Gastroesophageal sphincter (tissue), 3 donors: Measurements from ENCODE around the gene PWP1.

Experiments used
- EP300 ChIP-seq: sonication (generic); formaldehyde crosslinking; IDR thresholded peaks from one replicate; pipeline ENCODE4 v1.6.1; 2017; ENCODE audit warnings: antibody characterized with exemption, mild to moderate bottlenecking
- POLR2A ChIP-seq, 2 donors: fragments of 450-650 bp; IDR thresholded peaks; one replicate each; pipeline ENCODE4 v1.6.1; 2017; ENCODE audit warnings: antibody characterized with exemption in 2 of 2, mild to moderate bottlenecking in 2 of 2, moderate library complexity in 1 of 2
- POLR2AphosphoS5 ChIP-seq: sonication (generic); formaldehyde crosslinking; IDR thresholded peaks from one replicate; pipeline ENCODE4 v1.6.1; 2017; ENCODE audit warnings: antibody characterized with exemption
- TF ChIP-seq, protein P1 (sequence below), 4 experiments: fragments of 200-600 bp in 2 of 4; fragments of 450-650 bp in 2 of 4; sonication (generic) in 1 of 4; IDR thresholded peaks; one replicate each; pipeline ENCODE4 v1.5.1; 2017 to 2019; ENCODE audit warnings: antibody characterized with exemption in 4 of 4, mild to moderate bottlenecking in 2 of 4, moderate library complexity in 2 of 4

DNA sequence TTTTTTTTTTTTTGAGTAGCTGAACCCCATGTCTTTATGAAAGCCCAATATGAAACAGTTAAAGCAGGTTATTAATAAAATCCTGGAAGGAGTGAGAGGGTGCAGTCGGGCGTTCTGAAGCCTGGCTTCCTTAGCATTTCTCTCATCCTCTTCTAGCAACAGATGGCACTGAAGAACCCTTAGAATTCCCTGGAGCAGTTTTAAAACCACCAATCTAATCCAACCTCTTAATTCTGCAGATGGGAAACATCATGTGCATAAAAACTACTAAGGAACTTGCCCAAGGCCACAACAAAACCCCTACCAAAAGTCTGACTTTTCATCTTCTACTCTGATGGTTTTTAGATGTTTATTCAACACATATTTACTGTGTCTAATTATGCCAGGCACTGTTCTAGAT, 50.2 kb downstream of the PWP1 start:
- TF ChIP-seq POLR2AphosphoS5 (no peak), POLR2A (IDR thresholded peaks at IDR 0.05) (no peak), EP300 (no peak)
- TF ChIP-seq, protein P1, sequence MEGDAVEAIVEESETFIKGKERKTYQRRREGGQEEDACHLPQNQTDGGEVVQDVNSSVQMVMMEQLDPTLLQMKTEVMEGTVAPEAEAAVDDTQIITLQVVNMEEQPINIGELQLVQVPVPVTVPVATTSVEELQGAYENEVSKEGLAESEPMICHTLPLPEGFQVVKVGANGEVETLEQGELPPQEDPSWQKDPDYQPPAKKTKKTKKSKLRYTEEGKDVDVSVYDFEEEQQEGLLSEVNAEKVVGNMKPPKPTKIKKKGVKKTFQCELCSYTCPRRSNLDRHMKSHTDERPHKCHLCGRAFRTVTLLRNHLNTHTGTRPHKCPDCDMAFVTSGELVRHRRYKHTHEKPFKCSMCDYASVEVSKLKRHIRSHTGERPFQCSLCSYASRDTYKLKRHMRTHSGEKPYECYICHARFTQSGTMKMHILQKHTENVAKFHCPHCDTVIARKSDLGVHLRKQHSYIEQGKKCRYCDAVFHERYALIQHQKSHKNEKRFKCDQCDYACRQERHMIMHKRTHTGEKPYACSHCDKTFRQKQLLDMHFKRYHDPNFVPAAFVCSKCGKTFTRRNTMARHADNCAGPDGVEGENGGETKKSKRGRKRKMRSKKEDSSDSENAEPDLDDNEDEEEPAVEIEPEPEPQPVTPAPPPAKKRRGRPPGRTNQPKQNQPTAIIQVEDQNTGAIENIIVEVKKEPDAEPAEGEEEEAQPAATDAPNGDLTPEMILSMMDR (IDR thresholded peaks at IDR 0.05), result no peak
